Measurements from ENCODE around the gene GAPVD1. TPM values are rescaled to one million over a fixed set of nuclear protein-coding genes. Genes with fewer than 3 reads are reported as not detected.

The GAPVD1 gene
- polyA plus RNA-seq, 2 of the 4 experiments (the other 2 are of a cell fraction) = 18.2 to 23.0 TPM

DNA sequence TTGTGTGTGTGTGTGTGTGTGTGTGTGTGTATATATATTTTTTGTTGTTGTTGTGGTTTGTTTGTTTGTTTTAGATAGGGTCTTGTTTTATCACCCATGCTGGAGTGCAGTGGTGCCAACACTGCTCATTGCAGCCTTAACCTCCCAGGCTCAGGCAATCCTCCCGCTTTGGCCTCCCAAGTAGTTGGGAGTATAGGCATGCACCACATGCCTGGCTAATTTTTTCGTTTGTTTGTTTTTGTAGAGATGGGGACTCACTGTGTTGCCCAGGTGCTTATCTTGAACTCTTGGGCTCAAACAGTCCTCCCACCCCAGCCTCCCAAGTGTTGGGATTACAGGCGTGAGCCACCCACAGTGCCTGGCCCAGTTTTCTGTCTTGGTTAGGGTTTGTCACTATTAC lies 77.3 kb downstream of the GAPVD1 start:
- no peaks in the 10 kb centered on the region for H3K9me3 ChIP-seq
- H3K4me2 ChIP-seq = no peak overlapping the region
- no peak for ATAC-seq
- no peak for DNase-seq (ENCODE audit: low read depth in 1 of 2, low spot score in 1 of 2)
- no peak overlapping the region for H3K27ac ChIP-seq
- TF ChIP-seq CHD2 (IDR thresholded peaks at IDR 0.05; ENCODE audit: low read length, partially characterized antibody) (no peak), E2F6 (IDR thresholded peaks at IDR 0.05; ENCODE audit: borderline replicate concordance, low read depth) (no peak), SMC3 (IDR thresholded peaks at IDR 0.05) (no peak), MAX (IDR thresholded peaks at IDR 0.05) (no peak), CBX8 (IDR thresholded peaks at IDR 0.05) (no peak), FOSL2 (IDR thresholded peaks at IDR 0.05) (no peak), FOSL2 (CRISPR knock-in tag; IDR thresholded peaks at IDR 0.05) (no peak), POLR2A (IDR thresholded peaks at IDR 0.05; ENCODE audit: low read length) (no peak), NFE2L2 (conservative IDR thresholded peaks at IDR 0.05; ENCODE audit: low read length) (no peak), NPAS2 (CRISPR knock-in tag; IDR thresholded peaks at IDR 0.05; ENCODE audit: borderline replicate concordance) (no peak), RFX5 (IDR thresholded peaks at IDR 0.05) (no peak), RARB (CRISPR knock-in tag; IDR thresholded peaks at IDR 0.05) (no peak), ZSCAN20 (CRISPR knock-in tag; IDR thresholded peaks at IDR 0.05) (no peak)
- TF ChIP-seq, protein P1, sequence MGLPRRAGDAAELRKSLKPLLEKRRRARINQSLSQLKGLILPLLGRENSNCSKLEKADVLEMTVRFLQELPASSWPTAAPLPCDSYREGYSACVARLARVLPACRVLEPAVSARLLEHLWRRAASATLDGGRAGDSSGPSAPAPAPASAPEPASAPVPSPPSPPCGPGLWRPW (IDR thresholded peaks at IDR 0.05) = no peak
- 68% methylated on average over 3 of the region's 3 CpGs for WGBS (ENCODE audit: missing lambda C conversion rate)
- ChIA-PET CTCF (no interaction called here), POLR2A (no interaction called here)
- H3K4me1 ChIP-seq = peaks cover 11% of the 10 kb centered on the region; the same call in 2 of the 3 replicates
- FAIRE-seq = no peak
- H3K4me3 ChIP-seq = no peak overlapping the region

DNA sequence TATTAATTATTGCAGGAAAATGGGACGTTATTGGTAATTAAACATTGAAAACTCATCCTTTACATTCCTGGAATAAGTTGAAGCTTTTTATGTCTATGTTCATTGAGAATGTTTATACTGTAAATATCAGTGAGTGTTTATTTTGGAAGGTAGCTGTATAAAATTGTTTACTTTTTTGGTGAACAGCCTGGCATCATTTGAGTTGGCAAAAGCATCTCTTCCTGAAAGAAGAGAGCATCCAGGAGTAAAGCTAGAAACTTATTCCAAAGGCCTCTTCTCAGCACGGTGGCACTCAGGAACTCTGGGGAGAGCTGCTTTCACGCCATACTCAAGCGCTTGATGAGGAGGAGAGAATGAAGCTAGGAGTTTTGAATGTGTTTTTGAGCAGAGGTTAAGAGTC lies 79.9 kb downstream of the GAPVD1 start:
- TF ChIP-seq KDM1A (IDR thresholded peaks at IDR 0.05; ENCODE audit: low read depth) (no peak), SMC3 (IDR thresholded peaks at IDR 0.05) (no peak), HOXA7 (CRISPR knock-in tag; IDR thresholded peaks at IDR 0.05) (no peak), JUNB (IDR thresholded peaks at IDR 0.05) (no peak), NFE2L2 (conservative IDR thresholded peaks at IDR 0.05; ENCODE audit: low read length) (no peak), MYC (IDR thresholded peaks at IDR 0.05; ENCODE audit: borderline replicate concordance, low read length) (no peak), EHMT2 (IDR thresholded peaks at IDR 0.05; ENCODE audit: low read depth) (no peak), CHD2 (IDR thresholded peaks at IDR 0.05; ENCODE audit: low read length, partially characterized antibody) (no peak), POLR2AphosphoS2 (conservative IDR thresholded peaks at IDR 0.05; ENCODE audit: low read length) (no peak), MAFK (IDR thresholded peaks at IDR 0.05; ENCODE audit: partially characterized antibody) (no peak), EHF (CRISPR knock-in tag; IDR thresholded peaks at IDR 0.05) (no peak), HDAC2 (IDR thresholded peaks at IDR 0.05) (no peak), RNF2 (IDR thresholded peaks at IDR 0.05; ENCODE audit: borderline replicate concordance, low read depth) (no peak), JUN (IDR thresholded peaks at IDR 0.05) (no peak), CHD4 (IDR thresholded peaks at IDR 0.05; ENCODE audit: borderline replicate concordance) (no peak)
- TF ChIP-seq, protein P1 (IDR thresholded peaks at IDR 0.05) = no peak
- TF ChIP-seq, protein P2, sequence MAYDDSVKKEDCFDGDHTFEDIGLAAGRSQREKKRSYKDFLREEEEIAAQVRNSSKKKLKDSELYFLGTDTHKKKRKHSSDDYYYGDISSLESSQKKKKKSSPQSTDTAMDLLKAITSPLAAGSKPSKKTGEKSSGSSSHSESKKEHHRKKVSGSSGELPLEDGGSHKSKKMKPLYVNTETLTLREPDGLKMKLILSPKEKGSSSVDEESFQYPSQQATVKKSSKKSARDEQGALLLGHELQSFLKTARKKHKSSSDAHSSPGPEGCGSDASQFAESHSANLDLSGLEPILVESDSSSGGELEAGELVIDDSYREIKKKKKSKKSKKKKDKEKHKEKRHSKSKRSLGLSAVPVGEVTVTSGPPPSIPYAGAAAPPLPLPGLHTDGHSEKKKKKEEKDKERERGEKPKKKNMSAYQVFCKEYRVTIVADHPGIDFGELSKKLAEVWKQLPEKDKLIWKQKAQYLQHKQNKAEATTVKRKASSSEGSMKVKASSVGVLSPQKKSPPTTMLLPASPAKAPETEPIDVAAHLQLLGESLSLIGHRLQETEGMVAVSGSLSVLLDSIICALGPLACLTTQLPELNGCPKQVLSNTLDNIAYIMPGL (CRISPR knock-in tag; IDR thresholded peaks at IDR 0.05; ENCODE audit: borderline replicate concordance) = no peak
- H3K27ac ChIP-seq = no peak overlapping the region
- no peaks in the 10 kb centered on the region for H3K9me3 ChIP-seq
- no peak for ATAC-seq
- FAIRE-seq = no peak
- ChIA-PET CTCF (interaction anchor here (0.7 to 1.9 kb wide), 9 partner anchors 9 to 86 kb away, joined by 3 to 6 read pairs (median 4); no protein-coding TSS in a partner anchor), POLR2A (interaction anchor here (0.5 to 1.1 kb wide), 3 partner anchors 8 to 101 kb away, joined by 3 to 4 read pairs (median 3); no protein-coding TSS in a partner anchor)
- no peak overlapping the region for H3K4me2 ChIP-seq
- peaks cover 11% of the 10 kb centered on the region; the same call in 2 of the 3 replicates for H3K4me1 ChIP-seq
- DNase-seq (ENCODE audit: low read depth in 1 of 2, low spot score in 1 of 2) = no peak
- no peak overlapping the region for H3K4me3 ChIP-seq
- WGBS (ENCODE audit: missing lambda C conversion rate) = 69% methylated on average over 4 of the region's 4 CpGs

Measured in A549 (cell line).